ENCODE results near the gene C4orf50. TPM values are rescaled to one million over a fixed set of nuclear protein-coding genes. Genes with fewer than 3 reads are reported as not detected.
"Not testable (repeated sequence)": the region's sequence is repeated elsewhere in the genome, so short reads cannot be mapped to it uniquely, and the experiment has no call there.

C4orf50 gene
- total and polyA plus RNA-seq, 11 donors = 0.05 to 0.11 TPM; not detected in 9

DNA sequence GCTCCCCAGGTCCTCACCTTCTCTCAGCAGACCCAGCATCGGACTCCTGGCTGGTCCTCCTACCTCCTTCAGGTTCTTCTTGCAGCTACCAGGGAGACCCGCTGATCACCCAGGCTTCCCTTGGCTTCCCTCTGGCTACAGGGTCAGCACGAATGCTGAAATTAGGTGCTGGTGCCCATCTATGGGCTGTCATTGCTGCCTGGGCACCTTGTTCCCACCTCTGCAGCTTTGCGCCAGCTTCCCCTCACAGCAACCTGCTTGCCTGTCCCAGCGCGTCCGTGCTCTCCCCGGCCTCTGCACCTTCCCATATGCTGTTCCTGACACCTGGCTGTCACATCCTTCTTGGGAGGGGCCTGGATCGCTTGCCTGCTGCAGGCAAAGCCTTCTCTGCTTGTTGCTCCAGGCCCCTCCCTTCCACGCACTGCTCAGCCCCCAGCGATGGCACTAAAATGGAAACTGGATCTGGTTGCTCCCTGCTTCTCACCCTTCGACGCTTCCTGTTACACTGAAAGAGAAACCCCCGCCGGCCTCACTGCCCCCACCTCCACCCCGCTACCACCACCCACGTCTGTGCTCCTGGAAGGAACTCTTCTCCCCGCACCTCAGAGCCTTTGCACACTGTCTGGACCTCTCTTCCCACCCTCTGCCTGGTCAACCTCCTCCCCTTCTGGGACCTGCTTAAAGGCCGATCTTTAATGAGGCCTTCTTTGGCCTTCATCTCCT is 22.2 kb downstream of the C4orf50 start:
- no peaks in the 10 kb centered on the region for H3K36me3 ChIP-seq
- intact Hi-C loops (cut with DNase I) = loop anchor here in 7 of 10 donors (5.0 to 10.0 kb wide), 3 partner anchors 91 to 331 kb away; no protein-coding TSS in a partner anchor
- no peaks in the 10 kb centered on the region for H3K9me3 ChIP-seq
- DNase-seq = no peak
- no peaks in the 10 kb centered on the region for H3K4me1 ChIP-seq
- ATAC-seq = no peak
- WGBS, 4 donors = 52 to 57% (median 53%) methylated on average over 13 to 19 of the region's 19 CpGs
- no peak for TF ChIP-seq POLR2A (IDR thresholded peaks at IDR 0.05)
- TF ChIP-seq, protein P1, sequence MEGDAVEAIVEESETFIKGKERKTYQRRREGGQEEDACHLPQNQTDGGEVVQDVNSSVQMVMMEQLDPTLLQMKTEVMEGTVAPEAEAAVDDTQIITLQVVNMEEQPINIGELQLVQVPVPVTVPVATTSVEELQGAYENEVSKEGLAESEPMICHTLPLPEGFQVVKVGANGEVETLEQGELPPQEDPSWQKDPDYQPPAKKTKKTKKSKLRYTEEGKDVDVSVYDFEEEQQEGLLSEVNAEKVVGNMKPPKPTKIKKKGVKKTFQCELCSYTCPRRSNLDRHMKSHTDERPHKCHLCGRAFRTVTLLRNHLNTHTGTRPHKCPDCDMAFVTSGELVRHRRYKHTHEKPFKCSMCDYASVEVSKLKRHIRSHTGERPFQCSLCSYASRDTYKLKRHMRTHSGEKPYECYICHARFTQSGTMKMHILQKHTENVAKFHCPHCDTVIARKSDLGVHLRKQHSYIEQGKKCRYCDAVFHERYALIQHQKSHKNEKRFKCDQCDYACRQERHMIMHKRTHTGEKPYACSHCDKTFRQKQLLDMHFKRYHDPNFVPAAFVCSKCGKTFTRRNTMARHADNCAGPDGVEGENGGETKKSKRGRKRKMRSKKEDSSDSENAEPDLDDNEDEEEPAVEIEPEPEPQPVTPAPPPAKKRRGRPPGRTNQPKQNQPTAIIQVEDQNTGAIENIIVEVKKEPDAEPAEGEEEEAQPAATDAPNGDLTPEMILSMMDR (IDR thresholded peaks at IDR 0.05) = no peak
- peaks cover 0 to 63% (median 11%) of the 10 kb centered on the region in 9 donors for H3K27me3 ChIP-seq
- H3K4me3 ChIP-seq = no peak overlapping the region
- no peak overlapping the region for H3K27ac ChIP-seq

DNA sequence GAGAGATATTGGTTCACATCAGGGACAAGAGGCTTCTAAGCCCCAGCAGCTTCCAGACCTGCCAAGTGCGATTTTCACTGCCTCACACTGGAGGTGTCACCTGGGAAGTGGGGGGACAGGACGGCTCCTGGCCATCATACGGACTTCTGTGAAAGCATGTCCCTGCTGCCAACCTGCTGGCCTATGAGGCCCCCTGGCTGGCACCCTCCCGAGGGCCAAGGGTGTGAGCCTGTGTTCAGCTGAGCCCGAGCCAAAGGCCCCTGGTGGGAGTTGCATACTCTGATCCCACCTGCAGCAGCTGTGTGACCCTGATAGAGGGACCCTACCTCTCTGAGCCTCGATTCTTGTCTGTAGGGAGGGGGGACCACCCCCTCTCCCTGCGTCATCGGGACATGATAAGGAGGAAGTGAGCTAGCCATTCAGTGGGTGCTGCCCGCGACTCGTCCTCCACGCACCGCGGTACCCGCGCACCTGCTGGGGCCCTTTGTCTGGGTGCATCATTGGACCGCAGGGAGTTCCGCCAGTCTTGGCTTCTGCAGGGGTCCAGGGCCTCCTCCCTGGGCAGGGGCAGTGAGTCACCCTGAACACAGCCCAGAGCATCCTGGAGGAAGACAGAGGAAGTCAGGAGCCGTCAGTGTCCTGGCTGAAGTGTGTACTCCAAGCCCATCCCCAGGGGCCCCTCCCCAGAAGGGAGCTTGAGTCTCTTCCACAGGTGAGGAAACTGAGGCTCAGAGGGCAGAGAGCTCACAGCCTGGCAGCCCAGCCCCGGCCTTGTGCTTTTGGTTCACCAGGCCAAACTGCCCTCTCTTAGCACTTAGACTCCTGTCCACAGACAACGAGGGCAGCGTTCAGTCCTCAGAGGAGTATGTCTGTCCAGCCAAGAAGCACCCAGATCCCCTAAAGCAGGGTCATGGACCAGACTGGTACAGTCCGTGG is 24.1 kb downstream of the C4orf50 start:
- H3K4me1 ChIP-seq = no peaks in the 10 kb centered on the region
- no peak overlapping the region for H3K4me3 ChIP-seq
- peaks cover 0 to 56% (median 17%) of the 10 kb centered on the region in 9 donors for H3K27me3 ChIP-seq
- ATAC-seq (no peak), DNase-seq (no peak)
- H3K9me3 ChIP-seq = no peaks in the 10 kb centered on the region
- no peaks in the 10 kb centered on the region for H3K36me3 ChIP-seq
- no peak overlapping the region for H3K27ac ChIP-seq
- TF ChIP-seq POLR2A (IDR thresholded peaks at IDR 0.05) = no peak
- TF ChIP-seq, protein P1 (IDR thresholded peaks at IDR 0.05) = no peak
- intact Hi-C loops (cut with DNase I) = loop anchor here in 1 of 10 donors (10.0 kb wide), 1 partner anchor 261 kb away; no protein-coding TSS in a partner anchor
- WGBS, 4 donors = 78 to 84% (median 81%) methylated on average over 19 to 23 of the region's 23 CpGs

DNA sequence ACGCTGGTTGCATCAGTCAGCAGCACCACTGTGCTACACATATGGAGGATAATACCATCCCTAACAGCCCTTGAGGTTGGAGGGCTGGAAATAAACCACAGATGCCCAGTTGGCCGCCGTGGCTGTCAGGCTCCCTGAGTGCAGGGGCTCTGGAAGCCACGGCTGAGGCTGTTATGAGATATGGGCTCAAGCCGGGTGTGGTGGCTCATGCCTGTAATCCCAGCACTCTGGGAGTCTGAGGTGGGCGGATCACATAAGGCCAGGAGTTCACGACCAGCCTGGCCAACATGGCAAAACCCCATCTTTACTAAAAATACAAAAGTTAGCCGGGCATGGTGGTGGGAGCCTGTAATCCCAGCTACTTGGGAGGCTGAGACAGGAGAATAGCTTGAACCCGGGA is 24.9 kb downstream of the C4orf50 start:
- H3K9me3 ChIP-seq, H3K36me3 ChIP-seq, H3K4me1 ChIP-seq, DNase-seq, H3K4me3 ChIP-seq, H3K27ac ChIP-seq, ATAC-seq: not testable (repeated sequence)
- intact Hi-C loops (cut with DNase I) = loop anchor here in 1 of 10 donors (10.0 kb wide), 1 partner anchor 261 kb away; no protein-coding TSS in a partner anchor
- WGBS, 4 donors = 67 to 78% (median 71%) methylated on average over 9 of the region's 9 CpGs
- peaks cover 0 to 48% (median 17%) of the 10 kb centered on the region in 9 donors for H3K27me3 ChIP-seq

DNA sequence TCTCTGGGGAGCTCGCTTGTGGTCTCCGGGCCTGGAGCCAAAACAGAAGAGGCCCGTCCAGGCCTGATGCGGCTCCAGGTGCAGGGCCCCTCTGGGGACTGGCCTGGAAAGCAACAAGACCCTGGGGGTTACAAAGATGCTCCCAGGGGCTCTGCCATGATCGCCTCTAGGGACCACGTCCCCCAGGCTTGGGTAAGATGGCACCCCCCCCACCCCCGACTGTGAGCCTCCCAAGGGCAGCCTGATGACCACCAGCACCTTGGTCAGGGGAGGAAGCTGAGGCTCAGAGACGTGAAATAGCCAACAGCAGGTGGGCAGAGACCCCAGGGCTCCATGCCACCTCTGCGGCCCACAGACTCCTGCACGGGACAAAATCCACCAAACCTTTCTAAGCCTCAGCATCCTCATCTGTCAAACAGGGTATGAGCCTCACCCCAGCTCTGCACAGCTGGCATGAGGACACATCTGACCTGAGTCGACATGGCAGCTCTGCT is 25.4 kb downstream of the C4orf50 start:
- 66 to 76% (median 70%) methylated on average over 9 to 11 of the region's 11 CpGs for WGBS, 4 donors
- H3K36me3 ChIP-seq = no peaks in the 10 kb centered on the region
- DNase-seq = no peak
- no peak for ATAC-seq
- H3K4me3 ChIP-seq = no peak overlapping the region
- no peak for TF ChIP-seq POLR2A (IDR thresholded peaks at IDR 0.05)
- TF ChIP-seq, protein P1 (IDR thresholded peaks at IDR 0.05) = no peak
- no peak overlapping the region for H3K27ac ChIP-seq
- H3K4me1 ChIP-seq = no peaks in the 10 kb centered on the region
- H3K27me3 ChIP-seq = peaks cover 0 to 46% (median 17%) of the 10 kb centered on the region in 9 donors
- intact Hi-C loops (cut with DNase I) = loop anchor here in 1 of 10 donors (10.0 kb wide), 1 partner anchor 262 kb away; no protein-coding TSS in a partner anchor
- no peaks in the 10 kb centered on the region for H3K9me3 ChIP-seq

Measured in heart left ventricle (tissue), 16 donors.